ENCODE results near the gene ATG13. TPM values are rescaled to one million over a fixed set of nuclear protein-coding genes. Genes with fewer than 3 reads are reported as not detected.

The ATG13 gene
- total and polyA plus RNA-seq, 2 of the 4 experiments (the other 2 are of a cell fraction), result 43.0 to 49.7 TPM

GRCh38 chr11:46684367-46684766 lies 67.0 kb downstream of the ATG13 start:
- H3K4me3 ChIP-seq (ENCODE audit: insufficient read depth, low read depth, low read length), result no peak overlapping the region
- no peak overlapping the region for H3K23ac ChIP-seq (ENCODE audit: low read depth, low read length)
- dilution Hi-C loops (cut with HindIII; ENCODE audit: low sequenced_read_pairs, unreplicated experiment), result no loop called here
- H3K36me3 ChIP-seq (ENCODE audit: control insufficient read depth, insufficient read depth, low read length), result peaks cover 57% of the 10 kb centered on the region
- H3K4me2 ChIP-seq (ENCODE audit: low read depth, low read length), result no peak overlapping the region
- no peak overlapping the region for H3K14ac ChIP-seq (replicated peaks; ENCODE audit: low read depth, low read length)
- no peaks in the 10 kb centered on the region for H3K9me3 ChIP-seq (ENCODE audit: control insufficient read depth, insufficient read depth, low read length)
- no peak overlapping the region for H2AFZ ChIP-seq (replicated peaks; ENCODE audit: low read length, poor library complexity)
- no peak overlapping the region for H2BK15ac ChIP-seq (ENCODE audit: low read depth, low read length)
- no peak overlapping the region for H2BK20ac ChIP-seq (ENCODE audit: low read depth, low read length)
- H3K4ac ChIP-seq (ENCODE audit: low read depth, low read length), result no peak overlapping the region
- H4K5ac ChIP-seq (ENCODE audit: low read depth, low read length), result no peak overlapping the region
- no peak overlapping the region for H2BK5ac ChIP-seq (ENCODE audit: low read depth, low read length, poor library complexity, severe bottlenecking)
- peaks cover 6% of the 10 kb centered on the region; the same call in 1 of the 2 replicates for H4K20me1 ChIP-seq (ENCODE audit: insufficient read depth, low read length)
- H4K91ac ChIP-seq (ENCODE audit: insufficient read depth, low read depth, low read length), result no peak overlapping the region
- WGBS, 2 experiments (ENCODE audit: extremely low coverage in 2 of 2, insufficient read length in 1 of 2), result no CpG with 5 or more reads among the region's 3 CpGs
- TF ChIP-seq RCOR1 (IDR thresholded peaks at IDR 0.05; ENCODE audit: insufficient replicate concordance, low read length), result no peak
- TF ChIP-seq USF2 (IDR thresholded peaks at IDR 0.05; ENCODE audit: low read depth, low read length), result 0 out of 2 replicates have a peak, but pooled peaks have one; percentile 9
- ChIA-PET POLR2A (ENCODE audit: unreplicated experiment) (no interaction called here), CTCF (no interaction called here)
- H3K4me1 ChIP-seq (ENCODE audit: control insufficient read depth, insufficient read depth, low read length), result peaks cover 18% of the 10 kb centered on the region
- H3K27me3 ChIP-seq (ENCODE audit: control insufficient read depth, insufficient read depth, low read length), result no peaks in the 10 kb centered on the region
- H2AK5ac ChIP-seq (ENCODE audit: low read depth, low read length), result no peak overlapping the region
- peaks cover 12 to 41% of the 10 kb centered on the region in 2 experiments; a peak in 3 of 4 replicates for H3K79me1 ChIP-seq (ENCODE audit: low read depth in 1 of 2, low read length in 2 of 2)
- H3K56ac ChIP-seq (ENCODE audit: extremely low read depth, insufficient read depth, low read length), result no peak overlapping the region
- H2AK9ac ChIP-seq (replicated peaks; ENCODE audit: low read depth, low read length, poor library complexity), result no peak overlapping the region
- in situ Hi-C loops (cut with MboI; ENCODE audit: low sequenced_read_pairs), result no loop called here
- intact Hi-C loops (cut with micrococcal nuclease), result loop anchor here (10.0 kb wide), 1 partner anchor 300 kb away; the partner anchor contains the start of gene MDK
- no peak overlapping the region for H4K8ac ChIP-seq (ENCODE audit: low read depth in 2 of 2, low read length in 2 of 2)
- H2BK120ac ChIP-seq (ENCODE audit: low read depth, low read length), result no peak overlapping the region
- no peak for DNase-seq
- no peak overlapping the region for H3K9ac ChIP-seq (ENCODE audit: low read depth, low read length)
- no TSS peak for BruUV-seq (replicated peaks)
- no peak overlapping the region for H3K27ac ChIP-seq (ENCODE audit: insufficient read depth, low read length)
- no peak overlapping the region for H3K18ac ChIP-seq (ENCODE audit: low read depth, low read length)
- ATAC-seq (ENCODE audit: low read depth), result no peak
- H3K9me1 ChIP-seq (ENCODE audit: insufficient read depth, low read length), result peaks cover 26% of the 10 kb centered on the region

Data from IMR-90 (cell line).